IMR-90 (cell line): ENCODE data around the gene INTS12. TPM values are rescaled to one million over a fixed set of nuclear protein-coding genes. Genes with fewer than 3 reads are reported as not detected.

Source experiments
- ATAC-seq: fragments of 200-7000 bp; cut with Tn5 transposase; 2 replicates; pipeline ENCODE4 v1.9.1; 2020; ENCODE audit warnings: low read depth, mild to moderate bottlenecking, moderate library complexity
- BruUV-seq: library from RNA; stranded (reverse); fragments of 400-500 nt; replicated peaks from 2 replicates; lab custom pipeline; 2021; lab: Mats Ljungman, UMichigan
- CTCF ChIA-PET: fragments of 300-600 bp; formaldehyde crosslinking; extraction: SDS; loops from one replicate; lab custom pipeline; 2021; ENCODE audit warnings: antibody characterized with exemption; lab: Yijun Ruan, JAX
- POLR2A ChIA-PET: fragments of 300-600 bp; sonication (Branson Sonifier 250); formaldehyde crosslinking; loops from one replicate; lab custom pipeline; 2022; ENCODE audit warnings: antibody characterized with exemption; ENCODE audit not compliant: unreplicated experiment; lab: Charles Lee
- DNase-seq: peaks from one replicate; pipeline ENCODE4 v3.0.0; 2013
- H2AFZ ChIP-seq: replicated peaks from 2 replicates; pipeline ENCODE3; 2013; ENCODE audit warnings: low read length, mild to moderate bottlenecking; ENCODE audit not compliant: poor library complexity
- H2AK5ac ChIP-seq: 2 replicates; pipeline ENCODE4 v1.6.1; 2013; ENCODE audit warnings: low read depth, low read length, inconsistent platforms
- H2AK9ac ChIP-seq: replicated peaks from 2 replicates; pipeline ENCODE3; 2013; ENCODE audit warnings: mild to moderate bottlenecking, low read depth, low read length, moderate library complexity; ENCODE audit not compliant: poor library complexity
- H2BK120ac ChIP-seq: 2 replicates; pipeline ENCODE4 v1.6.1; 2013; ENCODE audit warnings: low read depth, low read length, inconsistent platforms
- H2BK15ac ChIP-seq: 3 replicates; pipeline ENCODE4 v1.6.1; 2013; ENCODE audit warnings: low read depth, low read length, inconsistent platforms
- H2BK20ac ChIP-seq: 2 replicates; pipeline ENCODE4 v1.6.1; 2013; ENCODE audit warnings: low read depth, mild to moderate bottlenecking, inconsistent platforms, low read length, moderate library complexity
- H2BK5ac ChIP-seq: 2 replicates; pipeline ENCODE4 v1.6.1; 2013; ENCODE audit warnings: mild to moderate bottlenecking, low read depth, low read length, inconsistent platforms; ENCODE audit not compliant: poor library complexity, severe bottlenecking
- H3K14ac ChIP-seq: replicated peaks from 2 replicates; pipeline ENCODE4 v1.6.1; 2013; ENCODE audit warnings: low read depth, low read length, inconsistent platforms
- H3K18ac ChIP-seq: 2 replicates; pipeline ENCODE4 v1.6.1; 2013; ENCODE audit warnings: low read depth, low read length, control low read depth
- H3K23ac ChIP-seq: 2 replicates; pipeline ENCODE4 v1.6.1; 2013; ENCODE audit warnings: low read depth, low read length, inconsistent platforms
- H3K27ac ChIP-seq: 2 replicates; pipeline ENCODE4 v1.5.1; 2013; ENCODE audit warnings: mild to moderate bottlenecking, control low read depth, low read length; ENCODE audit not compliant: insufficient read depth
- H3K27me3 ChIP-seq: 2 replicates; pipeline ENCODE4 v1.6.1; 2013; ENCODE audit warnings: low read length; ENCODE audit not compliant: control insufficient read depth, insufficient read depth
- H3K36me3 ChIP-seq: 2 replicates; pipeline ENCODE4 v1.6.1; 2013; ENCODE audit warnings: low read length, mixed read lengths; ENCODE audit not compliant: control insufficient read depth, insufficient read depth
- H3K4ac ChIP-seq: 2 replicates; pipeline ENCODE4 v1.6.1; 2013; ENCODE audit warnings: low read depth, low read length, inconsistent platforms
- H3K4me1 ChIP-seq: 2 replicates; pipeline ENCODE4 v1.6.1; 2013; ENCODE audit warnings: low read length, mixed read lengths; ENCODE audit not compliant: control insufficient read depth, insufficient read depth
- H3K4me2 ChIP-seq: 2 replicates; pipeline ENCODE4 v1.6.1; 2013; ENCODE audit warnings: low read depth, mild to moderate bottlenecking, control low read depth, low read length, moderate library complexity
- H3K4me3 ChIP-seq: 2 replicates; pipeline ENCODE4 v1.5.1; 2013; ENCODE audit warnings: low read depth, mild to moderate bottlenecking, control low read depth, low read length, moderate library complexity; ENCODE audit not compliant: insufficient read depth
- H3K56ac ChIP-seq: 2 replicates; pipeline ENCODE4 v1.6.1; 2013; ENCODE audit warnings: low read length, inconsistent platforms; ENCODE audit not compliant: insufficient read depth; ENCODE audit errors: extremely low read depth
- H3K79me1 ChIP-seq, 2 experiments: 2 replicates each; pipeline ENCODE4 v1.6.1; 2013; ENCODE audit warnings: low read length in 2 of 2, inconsistent platforms in 1 of 2, low read depth in 1 of 2
- H3K9ac ChIP-seq: 2 replicates; pipeline ENCODE4 v1.6.1; 2013; ENCODE audit warnings: low read depth, low read length, control low read depth
- H3K9me1 ChIP-seq: 2 replicates; pipeline ENCODE4 v1.6.1; 2013; ENCODE audit warnings: low read length, inconsistent platforms; ENCODE audit not compliant: insufficient read depth
- H3K9me3 ChIP-seq: 2 replicates; pipeline ENCODE4 v1.6.1; 2013; ENCODE audit warnings: low read length; ENCODE audit not compliant: control insufficient read depth, insufficient read depth
- H4K20me1 ChIP-seq: 2 replicates; pipeline ENCODE4 v1.6.1; 2013; ENCODE audit warnings: low read length, inconsistent platforms; ENCODE audit not compliant: insufficient read depth
- H4K5ac ChIP-seq: 2 replicates; pipeline ENCODE4 v1.6.1; 2013; ENCODE audit warnings: mild to moderate bottlenecking, low read depth, low read length, control low read depth
- H4K8ac ChIP-seq, 2 experiments: 2 replicates each; pipeline ENCODE4 v1.6.1; 2013; ENCODE audit warnings: low read depth in 2 of 2, low read length in 2 of 2, control low read depth in 1 of 2, inconsistent platforms in 1 of 2
- H4K91ac ChIP-seq: 2 replicates; pipeline ENCODE4 v1.6.1; 2013; ENCODE audit warnings: low read depth, low read length, inconsistent platforms; ENCODE audit not compliant: insufficient read depth
- BHLHE40 ChIP-seq: fragments of 150-350 bp; IDR thresholded peaks from 2 replicates; pipeline ENCODE4 v1.6.1; 2016; ENCODE audit warnings: mild to moderate bottlenecking, low read depth, low read length
- CEBPB ChIP-seq: IDR thresholded peaks from 2 replicates; pipeline ENCODE4 v1.6.1; 2012; ENCODE audit warnings: low read depth, low read length, improper control_type of control experiment
- CHD1 ChIP-seq: IDR thresholded peaks from 2 replicates; pipeline ENCODE4 v1.6.1; 2012; ENCODE audit warnings: low read depth, low read length, improper control_type of control experiment
- FOS ChIP-seq: fragments of 150-350 bp; IDR thresholded peaks from 2 replicates; pipeline ENCODE4 v1.6.1; 2016; ENCODE audit warnings: low read depth, low read length
- MAFK ChIP-seq: IDR thresholded peaks from 2 replicates; pipeline ENCODE4 v1.6.1; 2012; ENCODE audit warnings: low read depth, low read length, improper control_type of control experiment
- MAZ ChIP-seq: IDR thresholded peaks from 2 replicates; pipeline ENCODE4 v1.6.1; 2012; ENCODE audit warnings: low read depth, mild to moderate bottlenecking, low read length, improper control_type of control experiment, moderate library complexity, borderline replicate concordance
- MXI1 ChIP-seq: IDR thresholded peaks from 2 replicates; pipeline ENCODE4 v1.6.1; 2012; ENCODE audit warnings: low read depth, mild to moderate bottlenecking, low read length, moderate library complexity, borderline replicate concordance
- NFE2L2 ChIP-seq: fragments of 150-350 bp; IDR thresholded peaks from 2 replicates; pipeline ENCODE4 v1.6.1; 2016; ENCODE audit warnings: low read depth, mild to moderate bottlenecking, low read length
- POLR2A ChIP-seq: IDR thresholded peaks from 2 replicates; pipeline ENCODE4 v1.6.1; 2012; ENCODE audit warnings: mild to moderate bottlenecking, low read depth, low read length
- RAD21 ChIP-seq: IDR thresholded peaks from 2 replicates; pipeline ENCODE4 v1.6.1; 2012; ENCODE audit warnings: low read length, improper control_type of control experiment
- RCOR1 ChIP-seq: IDR thresholded peaks from 2 replicates; pipeline ENCODE4 v1.6.1; 2012; ENCODE audit warnings: mild to moderate bottlenecking, low read length, improper control_type of control experiment; ENCODE audit not compliant: insufficient replicate concordance
- RFX5 ChIP-seq: IDR thresholded peaks from 2 replicates; pipeline ENCODE4 v1.8.0; 2012; ENCODE audit warnings: low read depth, mild to moderate bottlenecking, low read length, moderate library complexity
- SMC3 ChIP-seq: fragments of 150-350 bp; IDR thresholded peaks from 2 replicates; pipeline ENCODE4 v1.6.1; 2016; ENCODE audit warnings: low read depth, mild to moderate bottlenecking, antibody characterized with exemption, low read length, moderate library complexity
- WGBS, 2 experiments: methylation state at CpG; one replicate each; pipeline versions ENCODE4 v1.1.5 to v1.1.7; 2013; ENCODE audit warnings: missing lambda C conversion rate in 2 of 2; ENCODE audit not compliant: insufficient read length in 1 of 2; ENCODE audit errors: extremely low coverage in 2 of 2; 5-methylcytosine and 5-hydroxymethylcytosine counted together
- dilution Hi-C: fragments of 300-500 bp; cut with HindIII; formaldehyde crosslinking; loops from one replicate; pipeline ENCODE4 v1.14.3; 2018; ENCODE audit warnings: low sequenced_read_pairs; ENCODE audit not compliant: unreplicated experiment
- in situ Hi-C: fragments of 300-500 bp; cut with MboI; formaldehyde crosslinking; loops from 3 replicates; pipeline ENCODE4 v1.14.3; 2019; ENCODE audit warnings: low sequenced_read_pairs, inconsistent platforms, mixed read lengths
- intact Hi-C: fragments of 100-400 bp; cut with micrococcal nuclease; formaldehyde crosslinking; loops from 2 replicates; pipeline ENCODE4 v1.10.0; 2022
- polyA plus RNA-seq, 3 experiments: library from polyadenylated mRNA; depleted of rRNA; stranded (reverse); fragments of >200 nt; gene quantifications; 2 replicates each; pipeline ENCODE4 v1.2.3, GENCODE V29; 2012; ENCODE audit warnings: low replicate concordance in 1 of 3
- total RNA-seq: library from RNA; depleted of rRNA; stranded (reverse); fragments of >200 nt; gene quantifications from 2 replicates; pipeline ENCODE4 v1.2.3, GENCODE V29; 2012
- TF ChIP-seq, protein P1 (sequence below): conservative IDR thresholded peaks from 2 replicates; pipeline ENCODE4 v1.5.1; 2012; ENCODE audit warnings: mild to moderate bottlenecking, low read depth, low read length, improper control_type of control experiment
- TF ChIP-seq, protein P2 (sequence below): fragments of 150-350 bp; IDR thresholded peaks from 2 replicates; pipeline ENCODE4 v1.6.1; 2017; ENCODE audit warnings: mild to moderate bottlenecking, antibody characterized with exemption, low read length, low read depth
- TF ChIP-seq, protein P3 (sequence below): fragments of 150-350 bp; IDR thresholded peaks from 2 replicates; pipeline ENCODE4 v1.6.1; 2016; ENCODE audit warnings: low read depth, mild to moderate bottlenecking, low read length, moderate library complexity, borderline replicate concordance

INTS12 gene
- total and polyA plus RNA-seq, 2 of the 4 experiments (the other 2 are of a cell fraction) = 27.5 to 36.0 TPM

DNA sequence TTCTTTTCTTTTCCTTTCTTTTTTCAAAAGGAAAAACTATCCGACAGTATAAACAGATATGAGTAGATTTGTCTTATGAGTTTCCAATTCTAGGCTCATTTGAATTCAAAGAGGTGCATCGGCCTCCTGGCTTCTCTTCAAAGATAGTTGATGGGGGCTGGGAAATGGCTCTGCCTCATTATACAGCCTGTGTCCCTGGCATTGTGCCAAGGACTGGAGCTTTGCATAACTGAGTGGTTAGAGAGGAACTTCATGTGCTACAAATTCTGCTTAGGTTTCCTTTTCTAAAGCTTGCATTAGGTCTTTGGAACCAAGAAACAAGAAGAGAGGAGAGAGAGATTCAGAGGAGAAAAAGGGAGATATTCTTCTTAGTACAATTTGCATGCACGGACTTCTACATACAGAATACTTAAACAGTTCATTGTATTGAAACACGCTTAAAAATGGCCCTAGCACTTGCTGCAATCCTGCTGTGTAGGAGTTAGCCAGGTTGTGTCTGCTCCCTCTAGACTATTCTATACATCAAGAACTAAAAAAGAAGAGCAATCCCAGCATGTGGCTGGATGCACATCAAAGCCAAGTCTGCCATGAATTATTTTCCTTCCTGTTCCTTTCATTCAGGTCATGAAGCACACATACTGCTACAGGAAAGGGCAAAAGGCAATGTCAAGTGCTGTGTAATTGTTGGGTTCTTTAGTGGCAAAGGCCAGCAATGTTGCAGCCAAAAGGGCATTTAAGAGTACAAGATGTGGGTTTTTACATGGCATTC lies 70.9 kb downstream of the INTS12 start:
- ATAC-seq = no peak
- CTCF ChIA-PET = no interaction called here

More for the DNA sequence above, 70.9 kb downstream of the INTS12 start:
- H3K56ac ChIP-seq = no peak overlapping the region
- no peak overlapping the region for H3K9ac ChIP-seq
- no peak overlapping the region for H3K18ac ChIP-seq
- peak; percentile 3 for DNase-seq
- TF ChIP-seq CHD1 (no peak), SMC3 (no peak), RCOR1 (no peak), MXI1 (no peak), CEBPB (no peak), FOS (no peak), POLR2A (no peak), RAD21 (no peak), MAFK (no peak), RFX5 (no peak), MAZ (no peak), NFE2L2 (no peak), BHLHE40 (no peak)
- TF ChIP-seq, protein P1, sequence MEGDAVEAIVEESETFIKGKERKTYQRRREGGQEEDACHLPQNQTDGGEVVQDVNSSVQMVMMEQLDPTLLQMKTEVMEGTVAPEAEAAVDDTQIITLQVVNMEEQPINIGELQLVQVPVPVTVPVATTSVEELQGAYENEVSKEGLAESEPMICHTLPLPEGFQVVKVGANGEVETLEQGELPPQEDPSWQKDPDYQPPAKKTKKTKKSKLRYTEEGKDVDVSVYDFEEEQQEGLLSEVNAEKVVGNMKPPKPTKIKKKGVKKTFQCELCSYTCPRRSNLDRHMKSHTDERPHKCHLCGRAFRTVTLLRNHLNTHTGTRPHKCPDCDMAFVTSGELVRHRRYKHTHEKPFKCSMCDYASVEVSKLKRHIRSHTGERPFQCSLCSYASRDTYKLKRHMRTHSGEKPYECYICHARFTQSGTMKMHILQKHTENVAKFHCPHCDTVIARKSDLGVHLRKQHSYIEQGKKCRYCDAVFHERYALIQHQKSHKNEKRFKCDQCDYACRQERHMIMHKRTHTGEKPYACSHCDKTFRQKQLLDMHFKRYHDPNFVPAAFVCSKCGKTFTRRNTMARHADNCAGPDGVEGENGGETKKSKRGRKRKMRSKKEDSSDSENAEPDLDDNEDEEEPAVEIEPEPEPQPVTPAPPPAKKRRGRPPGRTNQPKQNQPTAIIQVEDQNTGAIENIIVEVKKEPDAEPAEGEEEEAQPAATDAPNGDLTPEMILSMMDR = no peak
- TF ChIP-seq, protein P2, sequence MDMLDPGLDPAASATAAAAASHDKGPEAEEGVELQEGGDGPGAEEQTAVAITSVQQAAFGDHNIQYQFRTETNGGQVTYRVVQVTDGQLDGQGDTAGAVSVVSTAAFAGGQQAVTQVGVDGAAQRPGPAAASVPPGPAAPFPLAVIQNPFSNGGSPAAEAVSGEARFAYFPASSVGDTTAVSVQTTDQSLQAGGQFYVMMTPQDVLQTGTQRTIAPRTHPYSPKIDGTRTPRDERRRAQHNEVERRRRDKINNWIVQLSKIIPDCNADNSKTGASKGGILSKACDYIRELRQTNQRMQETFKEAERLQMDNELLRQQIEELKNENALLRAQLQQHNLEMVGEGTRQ = no peak
- TF ChIP-seq, protein P3, sequence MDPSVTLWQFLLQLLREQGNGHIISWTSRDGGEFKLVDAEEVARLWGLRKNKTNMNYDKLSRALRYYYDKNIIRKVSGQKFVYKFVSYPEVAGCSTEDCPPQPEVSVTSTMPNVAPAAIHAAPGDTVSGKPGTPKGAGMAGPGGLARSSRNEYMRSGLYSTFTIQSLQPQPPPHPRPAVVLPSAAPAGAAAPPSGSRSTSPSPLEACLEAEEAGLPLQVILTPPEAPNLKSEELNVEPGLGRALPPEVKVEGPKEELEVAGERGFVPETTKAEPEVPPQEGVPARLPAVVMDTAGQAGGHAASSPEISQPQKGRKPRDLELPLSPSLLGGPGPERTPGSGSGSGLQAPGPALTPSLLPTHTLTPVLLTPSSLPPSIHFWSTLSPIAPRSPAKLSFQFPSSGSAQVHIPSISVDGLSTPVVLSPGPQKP = no peak
- H2BK120ac ChIP-seq = no peak overlapping the region
- H3K27me3 ChIP-seq = no peaks in the 10 kb centered on the region
- H4K8ac ChIP-seq = no peak overlapping the region
- H2AFZ ChIP-seq = no peak overlapping the region
- H2BK5ac ChIP-seq = no peak overlapping the region
- no peak overlapping the region for H3K14ac ChIP-seq
- no peaks in the 10 kb centered on the region for H3K36me3 ChIP-seq
- no peak overlapping the region for H3K4ac ChIP-seq
- no peak overlapping the region for H2BK20ac ChIP-seq
- no peak overlapping the region for H3K4me2 ChIP-seq
- H3K27ac ChIP-seq = no peak overlapping the region
- H2BK15ac ChIP-seq = no peak overlapping the region
- no peaks in the 10 kb centered on the region for H4K20me1 ChIP-seq
- H2AK9ac ChIP-seq = no peak overlapping the region
- no peak overlapping the region for H4K91ac ChIP-seq
- no TSS peak for BruUV-seq
- no peak overlapping the region for H2AK5ac ChIP-seq
- POLR2A ChIA-PET = no interaction called here
- no peak overlapping the region for H3K4me3 ChIP-seq
- in situ Hi-C loops (no loop called here), dilution Hi-C loops (no loop called here), intact Hi-C loops (no loop called here)
- no peaks in the 10 kb centered on the region for H3K4me1 ChIP-seq
- H3K79me1 ChIP-seq = no peaks in the 10 kb centered on the region
- no peaks in the 10 kb centered on the region for H3K9me3 ChIP-seq
- WGBS, 2 experiments = 0% methylated on average over 1 of the region's 4 CpGs; no CpG with 5 or more reads in 1 of the 2 experiments
- H4K5ac ChIP-seq = no peak overlapping the region
- no peaks in the 10 kb centered on the region for H3K9me1 ChIP-seq
- no peak overlapping the region for H3K23ac ChIP-seq
